ENCODE measurements around the gene GALNT12.

Gene GALNT12

GRCh38 chr9:98786750-98787510 is 20.5 kb upstream of the GALNT12 start:
- TF ChIP-seq MAX (IDR thresholded peaks at IDR 0.05) (no peak), TAF1 (IDR thresholded peaks at IDR 0.05; ENCODE audit: low read depth) (no peak), FOXM1 (IDR thresholded peaks at IDR 0.05; ENCODE audit: borderline replicate concordance, low read depth) (no peak)
- TF ChIP-seq, protein P1, sequence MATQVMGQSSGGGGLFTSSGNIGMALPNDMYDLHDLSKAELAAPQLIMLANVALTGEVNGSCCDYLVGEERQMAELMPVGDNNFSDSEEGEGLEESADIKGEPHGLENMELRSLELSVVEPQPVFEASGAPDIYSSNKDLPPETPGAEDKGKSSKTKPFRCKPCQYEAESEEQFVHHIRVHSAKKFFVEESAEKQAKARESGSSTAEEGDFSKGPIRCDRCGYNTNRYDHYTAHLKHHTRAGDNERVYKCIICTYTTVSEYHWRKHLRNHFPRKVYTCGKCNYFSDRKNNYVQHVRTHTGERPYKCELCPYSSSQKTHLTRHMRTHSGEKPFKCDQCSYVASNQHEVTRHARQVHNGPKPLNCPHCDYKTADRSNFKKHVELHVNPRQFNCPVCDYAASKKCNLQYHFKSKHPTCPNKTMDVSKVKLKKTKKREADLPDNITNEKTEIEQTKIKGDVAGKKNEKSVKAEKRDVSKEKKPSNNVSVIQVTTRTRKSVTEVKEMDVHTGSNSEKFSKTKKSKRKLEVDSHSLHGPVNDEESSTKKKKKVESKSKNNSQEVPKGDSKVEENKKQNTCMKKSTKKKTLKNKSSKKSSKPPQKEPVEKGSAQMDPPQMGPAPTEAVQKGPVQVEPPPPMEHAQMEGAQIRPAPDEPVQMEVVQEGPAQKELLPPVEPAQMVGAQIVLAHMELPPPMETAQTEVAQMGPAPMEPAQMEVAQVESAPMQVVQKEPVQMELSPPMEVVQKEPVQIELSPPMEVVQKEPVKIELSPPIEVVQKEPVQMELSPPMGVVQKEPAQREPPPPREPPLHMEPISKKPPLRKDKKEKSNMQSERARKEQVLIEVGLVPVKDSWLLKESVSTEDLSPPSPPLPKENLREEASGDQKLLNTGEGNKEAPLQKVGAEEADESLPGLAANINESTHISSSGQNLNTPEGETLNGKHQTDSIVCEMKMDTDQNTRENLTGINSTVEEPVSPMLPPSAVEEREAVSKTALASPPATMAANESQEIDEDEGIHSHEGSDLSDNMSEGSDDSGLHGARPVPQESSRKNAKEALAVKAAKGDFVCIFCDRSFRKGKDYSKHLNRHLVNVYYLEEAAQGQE (IDR thresholded peaks at IDR 0.05; ENCODE audit: low read depth), result no peak

GRCh38 chr9:98787766-98788335 is 19.6 kb upstream of the GALNT12 start:
- TF ChIP-seq NFIC (IDR thresholded peaks at IDR 0.05), result no peak
- no peak for TF ChIP-seq RAD21 (IDR thresholded peaks at IDR 0.05; ENCODE audit: low read depth)
- no peak for TF ChIP-seq CEBPB (IDR thresholded peaks at IDR 0.05)
- no peak for TF ChIP-seq TCF12 (IDR thresholded peaks at IDR 0.05; ENCODE audit: low read depth)
- TF ChIP-seq TEAD4 (IDR thresholded peaks at IDR 0.05), result no peak
- TF ChIP-seq EP300 (IDR thresholded peaks at IDR 0.05; ENCODE audit: borderline replicate concordance), result no peak
- no peak for TF ChIP-seq MAX (IDR thresholded peaks at IDR 0.05)
- TF ChIP-seq, protein P1 (IDR thresholded peaks at IDR 0.05; ENCODE audit: low read depth), result no peak

DNA sequence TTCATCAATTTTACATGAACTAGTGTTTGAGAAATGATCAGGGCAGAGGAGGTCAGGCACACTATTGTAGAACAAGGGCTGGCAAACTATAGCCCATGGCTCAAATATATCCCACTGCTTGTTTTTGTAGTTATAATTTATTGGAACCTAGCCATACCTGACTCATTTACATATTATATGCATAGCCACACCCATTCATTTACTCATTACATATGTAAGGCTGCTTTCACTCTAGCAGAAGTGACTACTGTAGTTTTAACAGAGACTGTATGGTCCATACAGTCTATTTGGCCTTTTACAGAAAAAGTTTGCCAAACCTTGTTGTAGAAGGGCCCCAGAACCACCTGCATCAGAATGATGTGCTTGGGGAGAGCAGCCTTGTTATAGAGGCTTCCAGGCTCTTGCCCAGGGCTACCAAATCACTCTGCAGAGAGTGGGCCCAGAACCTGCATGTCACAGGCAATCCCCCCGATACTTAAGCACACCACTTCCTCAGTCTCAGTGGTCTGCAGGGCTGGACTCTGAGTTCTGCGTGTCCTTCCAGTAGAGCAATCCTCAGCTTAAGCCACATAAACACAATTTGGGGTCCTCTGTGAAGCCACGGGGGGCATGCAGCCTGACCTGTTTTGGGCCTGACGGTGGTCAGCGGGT is 17.9 kb upstream of the GALNT12 start:
- TF ChIP-seq, protein P2, sequence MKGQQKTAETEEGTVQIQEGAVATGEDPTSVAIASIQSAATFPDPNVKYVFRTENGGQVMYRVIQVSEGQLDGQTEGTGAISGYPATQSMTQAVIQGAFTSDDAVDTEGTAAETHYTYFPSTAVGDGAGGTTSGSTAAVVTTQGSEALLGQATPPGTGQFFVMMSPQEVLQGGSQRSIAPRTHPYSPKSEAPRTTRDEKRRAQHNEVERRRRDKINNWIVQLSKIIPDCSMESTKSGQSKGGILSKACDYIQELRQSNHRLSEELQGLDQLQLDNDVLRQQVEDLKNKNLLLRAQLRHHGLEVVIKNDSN (IDR thresholded peaks at IDR 0.05), result no peak

DNA sequence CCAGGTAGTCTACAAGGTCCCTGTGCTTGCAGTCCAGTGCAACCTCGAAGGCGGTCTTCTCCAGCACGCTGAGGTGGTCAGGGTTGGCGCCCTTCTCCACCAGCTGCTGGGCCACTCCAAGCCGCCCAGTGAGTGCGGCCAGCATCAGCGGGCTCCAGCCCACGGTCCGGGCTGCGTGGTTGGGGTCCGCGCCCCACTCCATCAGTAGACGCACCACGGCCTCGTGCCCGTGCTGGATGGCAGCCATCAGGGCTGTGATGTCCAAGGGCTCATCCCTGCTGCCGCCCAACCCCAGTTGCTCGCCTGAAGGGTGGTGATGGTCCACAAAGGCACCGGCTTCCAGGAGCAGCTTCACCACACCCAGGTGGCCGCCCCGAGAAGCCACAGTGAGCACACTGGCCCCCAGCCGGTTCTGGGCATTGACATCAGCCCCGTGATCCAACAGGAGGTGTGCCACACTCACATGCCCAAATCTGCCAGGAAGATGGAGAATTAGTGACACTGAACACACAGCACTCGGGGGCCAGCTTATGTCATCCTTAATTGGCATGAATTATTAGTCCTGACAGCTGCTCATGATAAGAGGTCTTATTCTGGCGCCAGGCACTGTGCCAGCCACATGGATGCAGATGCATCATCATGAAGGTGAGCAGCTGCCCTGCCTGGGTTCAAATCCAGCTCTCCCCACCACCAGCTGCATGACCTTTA is 17.2 kb upstream of the GALNT12 start:
- no peak for TF ChIP-seq RAD21 (IDR thresholded peaks at IDR 0.05; ENCODE audit: low read depth)
- TF ChIP-seq CREB1 (IDR thresholded peaks at IDR 0.05; ENCODE audit: low read depth), result no peak
- TF ChIP-seq, protein P1 (IDR thresholded peaks at IDR 0.05; ENCODE audit: low read depth), result no peak
- no peak for TF ChIP-seq EP300 (IDR thresholded peaks at IDR 0.05; ENCODE audit: borderline replicate concordance)
- TF ChIP-seq TCF12 (IDR thresholded peaks at IDR 0.05; ENCODE audit: low read depth), result no peak
- TF ChIP-seq NFIC (IDR thresholded peaks at IDR 0.05), result no peak
- TF ChIP-seq EGR1 (IDR thresholded peaks at IDR 0.05), result no peak
- no peak for TF ChIP-seq TEAD4 (IDR thresholded peaks at IDR 0.05)
- TF ChIP-seq TAF1 (IDR thresholded peaks at IDR 0.05; ENCODE audit: low read depth), result no peak
- no peak for TF ChIP-seq YY1 (IDR thresholded peaks at IDR 0.05; ENCODE audit: low read depth)
- TF ChIP-seq CEBPB (IDR thresholded peaks at IDR 0.05), result no peak
- TF ChIP-seq FOXM1 (IDR thresholded peaks at IDR 0.05; ENCODE audit: borderline replicate concordance, low read depth), result no peak
- TF ChIP-seq MAX (IDR thresholded peaks at IDR 0.05), result no peak
- TF ChIP-seq, protein P2 (IDR thresholded peaks at IDR 0.05), result no peak
- no peak for TF ChIP-seq ZBTB7A (IDR thresholded peaks at IDR 0.05; ENCODE audit: low read depth)
